Liver (tissue), 9 donors: Measurements from ENCODE around the gene ILKAP. TPM values are rescaled to one million over a fixed set of nuclear protein-coding genes. Genes with fewer than 3 reads are reported as not detected.

Source experiments
- DNase-seq: peaks from one replicate; pipeline ENCODE4 v3.0.0-alpha.2; 2017; ENCODE audit warnings: low spot score
- H3K27ac ChIP-seq, 2 donors: one replicate each; pipeline ENCODE4 v1.7.0; 2013; ENCODE audit warnings: inconsistent platforms in 2 of 2, low read length in 2 of 2, control low read depth in 1 of 2, low read depth in 1 of 2, mild to moderate bottlenecking in 1 of 2
- H3K27me3 ChIP-seq, 4 donors: one replicate each; pipeline versions ENCODE4 v1.6.1 to v1.7.0; 2013; ENCODE audit warnings: low read length in 3 of 4, inconsistent platforms in 1 of 4, mild to moderate bottlenecking in 1 of 4, moderate library complexity in 1 of 4; ENCODE audit not compliant: control insufficient read depth in 4 of 4, insufficient read depth in 4 of 4
- H3K36me3 ChIP-seq, 4 donors: one replicate each; pipeline versions ENCODE4 v1.6.1 to v1.7.0; 2013; ENCODE audit warnings: low read length in 3 of 4, mild to moderate bottlenecking in 3 of 4, low read depth in 1 of 4, moderate library complexity in 1 of 4; ENCODE audit not compliant: control insufficient read depth in 4 of 4, insufficient read depth in 3 of 4
- H3K4me1 ChIP-seq, 4 donors: one replicate each; pipeline versions ENCODE4 v1.6.1 to v1.7.0; 2013; ENCODE audit warnings: low read length in 3 of 4, mild to moderate bottlenecking in 3 of 4, moderate library complexity in 1 of 4; ENCODE audit not compliant: control insufficient read depth in 4 of 4, insufficient read depth in 4 of 4
- H3K4me3 ChIP-seq, 3 donors: one replicate each; pipeline versions ENCODE4 v1.6.1 to v1.7.0; 2013; ENCODE audit warnings: low read length in 3 of 3, control low read depth in 1 of 3, low read depth in 1 of 3, mild to moderate bottlenecking in 1 of 3
- H3K9ac ChIP-seq, 2 donors: one replicate each; pipeline ENCODE4 v1.7.0; 2013; ENCODE audit warnings: low read length in 2 of 2, mild to moderate bottlenecking in 2 of 2, moderate library complexity in 2 of 2, control low read depth in 1 of 2, low read depth in 1 of 2
- H3K9me3 ChIP-seq, 4 donors: one replicate each; pipeline versions ENCODE4 v1.6.1 to v1.7.0; 2013; ENCODE audit warnings: low read length in 3 of 4; ENCODE audit not compliant: control insufficient read depth in 4 of 4
- ATF3 ChIP-seq: IDR thresholded peaks from 2 replicates; pipeline ENCODE4 v1.6.1; 2016; ENCODE audit warnings: antibody characterized with exemption
- EGR1 ChIP-seq, 2 donors: IDR thresholded peaks; 2 replicates each; pipeline ENCODE4 v1.6.1; 2016 to 2018; ENCODE audit warnings: antibody characterized with exemption in 2 of 2, low read depth in 2 of 2
- FOXA1 ChIP-seq: IDR thresholded peaks from 2 replicates; pipeline ENCODE4 v1.6.1; 2016; ENCODE audit warnings: antibody characterized with exemption
- FOXA2 ChIP-seq: IDR thresholded peaks from 2 replicates; pipeline ENCODE4 v1.6.1; 2016; ENCODE audit warnings: antibody characterized with exemption
- HNF4A ChIP-seq, 2 donors: conservative IDR thresholded peaks; 2 replicates each; pipeline ENCODE4 v1.6.1; 2016; ENCODE audit warnings: antibody characterized with exemption in 2 of 2, mild to moderate bottlenecking in 2 of 2
- HNF4G ChIP-seq: IDR thresholded peaks from 2 replicates; pipeline ENCODE4 v1.6.1; 2016; ENCODE audit warnings: antibody characterized with exemption
- JUND ChIP-seq, 2 donors: IDR thresholded peaks; 2 replicates each; pipeline ENCODE4 v1.6.1; 2016; ENCODE audit warnings: antibody characterized with exemption in 2 of 2
- NR2F2 ChIP-seq: IDR thresholded peaks from 2 replicates; pipeline ENCODE4 v1.6.1; 2016; ENCODE audit warnings: antibody characterized with exemption
- RAD21 ChIP-seq, 2 donors: IDR thresholded peaks; 2 replicates each; pipeline ENCODE4 v1.6.1; 2016; ENCODE audit warnings: antibody characterized with exemption in 2 of 2, mild to moderate bottlenecking in 2 of 2
- RXRA ChIP-seq, 2 donors: IDR thresholded peaks; 2 replicates each; pipeline ENCODE4 v1.6.1; 2017 to 2018; ENCODE audit warnings: antibody characterized with exemption in 2 of 2, mild to moderate bottlenecking in 1 of 2
- SP1 ChIP-seq: IDR thresholded peaks from 2 replicates; pipeline ENCODE4 v1.6.1; 2018; ENCODE audit warnings: antibody characterized with exemption, mild to moderate bottlenecking
- TAF1 ChIP-seq: conservative IDR thresholded peaks from 2 replicates; pipeline ENCODE4 v1.6.1; 2016; ENCODE audit warnings: antibody characterized with exemption, mild to moderate bottlenecking
- YY1 ChIP-seq: IDR thresholded peaks from 2 replicates; pipeline ENCODE4 v1.6.1; 2016; ENCODE audit warnings: antibody characterized with exemption, mild to moderate bottlenecking
- ZBTB33 ChIP-seq: IDR thresholded peaks from 2 replicates; pipeline ENCODE4 v1.6.1; 2016; ENCODE audit warnings: antibody characterized with exemption
- WGBS: extraction: QIAGEN DNeasy Blood & Tissue Kit; methylation state at CpG from one replicate; pipeline ENCODE4 v1.1.7; 2013; 5-methylcytosine and 5-hydroxymethylcytosine counted together
- polyA plus RNA-seq, 2 donors: library from polyadenylated mRNA; stranded (reverse) in 1 of 2; unstranded in 1 of 2; fragments of 200-250 nt in 1 of 2; fragments of >200 nt in 1 of 2; fragmentation: Nextera tagmentation in 1 of 2; extraction: Ambion mirVana in 1 of 2; gene quantifications; one replicate each; pipeline versions ENCODE4 v1.2.1 to v1.2.3, GENCODE V29; 2013 to 2015
- total RNA-seq, 2 donors: library from RNA; depleted of rRNA; stranded (reverse); fragments of >200 nt; gene quantifications; one replicate each; pipeline ENCODE4 v1.2.3, GENCODE V29; 2014
- TF ChIP-seq, protein P1 (sequence below): IDR thresholded peaks from 2 replicates; pipeline ENCODE4 v1.6.1; 2016; ENCODE audit warnings: antibody characterized with exemption, mild to moderate bottlenecking
- TF ChIP-seq, protein P2 (sequence below): fragments of 150-350 bp; IDR thresholded peaks from 2 replicates; pipeline ENCODE4 v1.5.1; 2017; ENCODE audit warnings: improper control_type of control experiment, low read depth, low read length; ENCODE audit not compliant: missing input control
- donor health status: healthy.
- donor health status: healthy.
- donor health status: healthy.
- donor health status: healthy.
- donor health status: healthy.

ILKAP gene
- total and polyA plus RNA-seq, 4 donors: 15.0 to 21.1 (median 20.0) TPM

DNA sequence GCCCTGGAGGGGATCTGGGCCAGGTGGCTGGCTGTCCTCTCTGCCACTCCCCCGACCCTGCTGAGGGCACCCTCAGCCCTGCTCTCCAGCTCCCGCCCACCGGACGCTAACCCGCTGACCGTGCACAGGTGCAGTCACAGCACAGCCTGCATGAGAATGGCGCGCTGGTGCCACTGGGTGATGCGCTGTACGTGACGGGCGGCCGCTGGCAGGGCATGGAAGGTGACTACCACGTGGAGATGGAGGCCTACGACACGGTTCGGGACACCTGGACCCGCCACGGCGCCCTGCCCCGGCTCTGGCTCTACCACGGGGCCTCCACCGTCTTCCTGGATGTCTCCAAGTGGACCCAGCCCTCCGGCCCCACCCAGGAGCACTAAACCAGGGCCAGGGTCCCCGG is 52.8 kb downstream of the ILKAP start:
- Histone ChIP-seq H3K27ac (no peak overlapping the region), H3K9ac (no peak overlapping the region), H3K36me3 (no peaks in the 10 kb centered on the region), H3K4me3 (no peak overlapping the region), H3K9me3 (no peaks in the 10 kb centered on the region), H3K27me3 (no peaks in the 10 kb centered on the region), H3K4me1 (no peaks in the 10 kb centered on the region)
- WGBS: 96% methylated on average over 25 of the region's 25 CpGs
- TF ChIP-seq FOXA1: no peak
- TF ChIP-seq, protein P1, sequence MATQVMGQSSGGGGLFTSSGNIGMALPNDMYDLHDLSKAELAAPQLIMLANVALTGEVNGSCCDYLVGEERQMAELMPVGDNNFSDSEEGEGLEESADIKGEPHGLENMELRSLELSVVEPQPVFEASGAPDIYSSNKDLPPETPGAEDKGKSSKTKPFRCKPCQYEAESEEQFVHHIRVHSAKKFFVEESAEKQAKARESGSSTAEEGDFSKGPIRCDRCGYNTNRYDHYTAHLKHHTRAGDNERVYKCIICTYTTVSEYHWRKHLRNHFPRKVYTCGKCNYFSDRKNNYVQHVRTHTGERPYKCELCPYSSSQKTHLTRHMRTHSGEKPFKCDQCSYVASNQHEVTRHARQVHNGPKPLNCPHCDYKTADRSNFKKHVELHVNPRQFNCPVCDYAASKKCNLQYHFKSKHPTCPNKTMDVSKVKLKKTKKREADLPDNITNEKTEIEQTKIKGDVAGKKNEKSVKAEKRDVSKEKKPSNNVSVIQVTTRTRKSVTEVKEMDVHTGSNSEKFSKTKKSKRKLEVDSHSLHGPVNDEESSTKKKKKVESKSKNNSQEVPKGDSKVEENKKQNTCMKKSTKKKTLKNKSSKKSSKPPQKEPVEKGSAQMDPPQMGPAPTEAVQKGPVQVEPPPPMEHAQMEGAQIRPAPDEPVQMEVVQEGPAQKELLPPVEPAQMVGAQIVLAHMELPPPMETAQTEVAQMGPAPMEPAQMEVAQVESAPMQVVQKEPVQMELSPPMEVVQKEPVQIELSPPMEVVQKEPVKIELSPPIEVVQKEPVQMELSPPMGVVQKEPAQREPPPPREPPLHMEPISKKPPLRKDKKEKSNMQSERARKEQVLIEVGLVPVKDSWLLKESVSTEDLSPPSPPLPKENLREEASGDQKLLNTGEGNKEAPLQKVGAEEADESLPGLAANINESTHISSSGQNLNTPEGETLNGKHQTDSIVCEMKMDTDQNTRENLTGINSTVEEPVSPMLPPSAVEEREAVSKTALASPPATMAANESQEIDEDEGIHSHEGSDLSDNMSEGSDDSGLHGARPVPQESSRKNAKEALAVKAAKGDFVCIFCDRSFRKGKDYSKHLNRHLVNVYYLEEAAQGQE: no peak
- no peak for TF ChIP-seq RXRA (IDR thresholded peaks at IDR 0.05)
- no peak for TF ChIP-seq JUND (IDR thresholded peaks at IDR 0.05)
- TF ChIP-seq EGR1 (IDR thresholded peaks at IDR 0.05; ENCODE audit: low read depth in 2 of 2): no peak
- no peak for TF ChIP-seq FOXA2
- no peak for TF ChIP-seq NR2F2
- no peak for TF ChIP-seq ZBTB33
- TF ChIP-seq SP1: no peak
- TF ChIP-seq HNF4A (conservative IDR thresholded peaks at IDR 0.05): no peak
- no peak for TF ChIP-seq TAF1
- TF ChIP-seq, protein P2, sequence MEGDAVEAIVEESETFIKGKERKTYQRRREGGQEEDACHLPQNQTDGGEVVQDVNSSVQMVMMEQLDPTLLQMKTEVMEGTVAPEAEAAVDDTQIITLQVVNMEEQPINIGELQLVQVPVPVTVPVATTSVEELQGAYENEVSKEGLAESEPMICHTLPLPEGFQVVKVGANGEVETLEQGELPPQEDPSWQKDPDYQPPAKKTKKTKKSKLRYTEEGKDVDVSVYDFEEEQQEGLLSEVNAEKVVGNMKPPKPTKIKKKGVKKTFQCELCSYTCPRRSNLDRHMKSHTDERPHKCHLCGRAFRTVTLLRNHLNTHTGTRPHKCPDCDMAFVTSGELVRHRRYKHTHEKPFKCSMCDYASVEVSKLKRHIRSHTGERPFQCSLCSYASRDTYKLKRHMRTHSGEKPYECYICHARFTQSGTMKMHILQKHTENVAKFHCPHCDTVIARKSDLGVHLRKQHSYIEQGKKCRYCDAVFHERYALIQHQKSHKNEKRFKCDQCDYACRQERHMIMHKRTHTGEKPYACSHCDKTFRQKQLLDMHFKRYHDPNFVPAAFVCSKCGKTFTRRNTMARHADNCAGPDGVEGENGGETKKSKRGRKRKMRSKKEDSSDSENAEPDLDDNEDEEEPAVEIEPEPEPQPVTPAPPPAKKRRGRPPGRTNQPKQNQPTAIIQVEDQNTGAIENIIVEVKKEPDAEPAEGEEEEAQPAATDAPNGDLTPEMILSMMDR: no peak
- TF ChIP-seq ATF3: no peak
- TF ChIP-seq RAD21 (IDR thresholded peaks at IDR 0.05): no peak
- DNase-seq: no peak

DNA sequence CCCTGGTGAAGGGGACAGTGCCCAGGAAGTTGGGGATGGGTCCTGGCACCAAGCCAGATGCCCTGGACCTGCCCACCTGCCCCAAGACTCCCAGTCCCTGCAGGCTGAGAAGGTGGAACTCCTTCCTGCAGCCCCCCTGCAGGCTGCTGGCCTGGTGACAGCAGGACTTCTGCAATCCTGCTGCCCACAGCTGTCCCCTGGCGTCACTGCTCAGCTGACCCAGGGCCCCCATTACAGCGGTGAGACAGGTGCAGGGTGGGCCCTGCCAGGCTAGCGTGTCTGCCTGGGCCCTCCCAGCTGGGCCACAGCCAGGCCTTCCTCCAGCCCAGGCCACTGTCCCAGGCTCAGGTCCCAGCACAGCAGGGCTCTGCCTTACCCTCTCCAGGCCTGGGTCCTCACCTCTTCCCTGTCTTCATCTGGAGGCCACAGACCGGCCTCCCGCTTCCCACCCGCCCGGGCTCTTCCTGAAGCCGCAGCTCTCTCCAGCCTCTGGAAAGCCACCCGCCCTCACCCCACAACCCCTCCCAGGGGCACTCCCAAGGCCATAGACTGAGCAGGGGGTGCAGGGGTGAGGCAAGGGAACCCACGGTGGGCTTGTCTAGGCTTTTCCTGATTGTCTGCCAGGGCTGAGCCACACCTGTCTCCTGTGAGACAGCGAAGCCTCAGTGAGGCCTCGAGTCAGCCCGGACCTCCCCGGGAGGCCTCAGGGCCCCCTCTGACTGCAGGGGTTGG is 53.5 kb downstream of the ILKAP start:
- H3K4me1 ChIP-seq: no peaks in the 10 kb centered on the region
- H3K9ac ChIP-seq: no peak overlapping the region
- no peak overlapping the region for H3K27ac ChIP-seq
- H3K9me3 ChIP-seq: no peaks in the 10 kb centered on the region
- WGBS: 90% methylated on average over 14 of the region's 14 CpGs
- H3K27me3 ChIP-seq: no peaks in the 10 kb centered on the region
- no peak for DNase-seq
- no peaks in the 10 kb centered on the region for H3K36me3 ChIP-seq
- no peak overlapping the region for H3K4me3 ChIP-seq
- no peak for TF ChIP-seq TAF1
- no peak for TF ChIP-seq FOXA2
- TF ChIP-seq HNF4G: no peak
- TF ChIP-seq EGR1 (IDR thresholded peaks at IDR 0.05; ENCODE audit: low read depth in 2 of 2): no peak
- TF ChIP-seq YY1: no peak
- no peak for TF ChIP-seq HNF4A (conservative IDR thresholded peaks at IDR 0.05)
- TF ChIP-seq, protein P2: no peak
- TF ChIP-seq FOXA1: no peak
- no peak for TF ChIP-seq NR2F2
- no peak for TF ChIP-seq ZBTB33
